ENCODE measurements around the gene LRRTM3.

Gene LRRTM3

GRCh38 chr10:66925896-66926715 lies at the start of gene LRRTM3:
LRRTM3 (plus strand) TSS chr10:66926036.
- DNase-seq (ENCODE audit: low read depth) = no peak

- no peak for DNase-seq (ENCODE audit: low read depth)
Measured at GRCh38 chr10:66877361-66877760, 48.5 kb upstream of the LRRTM3 start.

GRCh38 chr10:66880292-66880691 lies 45.5 kb upstream of the LRRTM3 start:
- no peak for DNase-seq (ENCODE audit: low read depth)

- DNase-seq (ENCODE audit: low read depth) = no peak
Measured at GRCh38 chr10:66880826-66881225, 45.0 kb upstream of the LRRTM3 start.

- DNase-seq (ENCODE audit: low read depth) = no peak
Measured at GRCh38 chr10:66881814-66882213, 44.0 kb upstream of the LRRTM3 start.

GRCh38 chr10:66882271-66882670 lies 43.6 kb upstream of the LRRTM3 start:
- DNase-seq (ENCODE audit: low read depth) = no peak

- no peak for DNase-seq (ENCODE audit: low read depth)
Measured at GRCh38 chr10:66886848-66887247, 39.0 kb upstream of the LRRTM3 start.

- DNase-seq (ENCODE audit: low read depth) = no peak
Measured at GRCh38 chr10:66888237-66888636, 37.6 kb upstream of the LRRTM3 start.

GRCh38 chr10:66892871-66893270 lies 33.0 kb upstream of the LRRTM3 start:
- DNase-seq (ENCODE audit: low read depth) = no peak

- no peak for DNase-seq (ENCODE audit: low read depth)
Measured at GRCh38 chr10:66910671-66911070, 15.2 kb upstream of the LRRTM3 start.

GRCh38 chr10:66916030-66916429 lies 9.8 kb upstream of the LRRTM3 start:
- no peak for DNase-seq (ENCODE audit: low read depth)

GRCh38 chr10:66917104-66917503 lies 8.7 kb upstream of the LRRTM3 start:
- no peak for DNase-seq (ENCODE audit: low read depth)

- no peak for DNase-seq (ENCODE audit: low read depth)
Measured at GRCh38 chr10:66919248-66919647, 6.6 kb upstream of the LRRTM3 start.

GRCh38 chr10:66924674-66925345 lies 1.0 kb upstream of the LRRTM3 start:
- no peak for DNase-seq (ENCODE audit: low read depth)

- DNase-seq (ENCODE audit: low read depth) = no peak
Measured at GRCh38 chr10:66925373-66925772, 463 bp upstream of the LRRTM3 start.

GRCh38 chr10:66926841-66927240 lies 1.0 kb downstream of the LRRTM3 start:
- DNase-seq (ENCODE audit: low read depth) = no peak

- DNase-seq (ENCODE audit: low read depth) = no peak
Measured at GRCh38 chr10:66927251-66927935, 1.6 kb downstream of the LRRTM3 start.

- no peak for DNase-seq (ENCODE audit: low read depth)
Measured at GRCh38 chr10:66927971-66928770, 2.3 kb downstream of the LRRTM3 start.

- DNase-seq (ENCODE audit: low read depth) = no peak
Measured at GRCh38 chr10:66928776-66929175, 2.9 kb downstream of the LRRTM3 start.

- no peak for DNase-seq (ENCODE audit: low read depth)
Measured at GRCh38 chr10:66929375-66929774, 3.5 kb downstream of the LRRTM3 start.

GRCh38 chr10:66931340-66931948 lies 5.6 kb downstream of the LRRTM3 start:
- no peak for DNase-seq (ENCODE audit: low read depth)

GRCh38 chr10:66931949-66932343 lies 6.1 kb downstream of the LRRTM3 start:
- no peak for DNase-seq (ENCODE audit: low read depth)

Measured in HS-27A (cell line).